Stimulated activated naive B cell treated with anti-CD40 and anti-IgM and Interleukin-4, amounts not matched to agents 10 μg/mL and 1 μg/mL and 100 μg/mL, for 72 hours (primary cell): ENCODE results near the gene LRRC56.
A peak's percentile ranks its signal among the peaks of the same experiment; 100 is the strongest.
"Not testable (repeated sequence)": the region's sequence is repeated elsewhere in the genome, so short reads cannot be mapped to it uniquely, and the experiment has no call there.

Experiments
- ATAC-seq, 2 donors: fragments of 150-1000 bp; cut with Tn5 transposase; replicated peaks; 2 replicates each; pipeline ENCODE4 v1.10.0; 2021; ENCODE audit warnings: moderate library complexity in 1 of 2
- DNase-seq: peaks from one replicate; pipeline ENCODE4 v3.0.0; 2021
- H3K27ac Mint-ChIP-seq: one replicate; pipeline ENCODE4 v1.8.0; 2022; ENCODE audit warnings: mild to moderate bottlenecking, mixed read lengths
- H3K27me3 Mint-ChIP-seq, 2 donors: one replicate each; pipeline ENCODE4 v1.8.0; 2022; ENCODE audit warnings: mixed read lengths in 2 of 2
- H3K36me3 Mint-ChIP-seq, 2 donors: one replicate each; pipeline ENCODE4 v1.8.0; 2022; ENCODE audit warnings: mixed read lengths in 2 of 2, mild to moderate bottlenecking in 1 of 2
- H3K4me1 Mint-ChIP-seq, 2 donors: one replicate each; pipeline ENCODE4 v1.8.0; 2022; ENCODE audit warnings: mixed read lengths in 2 of 2, mild to moderate bottlenecking in 1 of 2
- H3K4me3 Mint-ChIP-seq, 2 donors: one replicate each; pipeline ENCODE4 v1.8.0; 2022; ENCODE audit warnings: mild to moderate bottlenecking in 2 of 2, mixed read lengths in 2 of 2, moderate library complexity in 1 of 2
- H3K9me3 Mint-ChIP-seq, 2 donors: one replicate each; pipeline ENCODE4 v1.8.0; 2022; ENCODE audit warnings: mixed read lengths in 2 of 2, mild to moderate bottlenecking in 1 of 2

LRRC56 gene

DNA sequence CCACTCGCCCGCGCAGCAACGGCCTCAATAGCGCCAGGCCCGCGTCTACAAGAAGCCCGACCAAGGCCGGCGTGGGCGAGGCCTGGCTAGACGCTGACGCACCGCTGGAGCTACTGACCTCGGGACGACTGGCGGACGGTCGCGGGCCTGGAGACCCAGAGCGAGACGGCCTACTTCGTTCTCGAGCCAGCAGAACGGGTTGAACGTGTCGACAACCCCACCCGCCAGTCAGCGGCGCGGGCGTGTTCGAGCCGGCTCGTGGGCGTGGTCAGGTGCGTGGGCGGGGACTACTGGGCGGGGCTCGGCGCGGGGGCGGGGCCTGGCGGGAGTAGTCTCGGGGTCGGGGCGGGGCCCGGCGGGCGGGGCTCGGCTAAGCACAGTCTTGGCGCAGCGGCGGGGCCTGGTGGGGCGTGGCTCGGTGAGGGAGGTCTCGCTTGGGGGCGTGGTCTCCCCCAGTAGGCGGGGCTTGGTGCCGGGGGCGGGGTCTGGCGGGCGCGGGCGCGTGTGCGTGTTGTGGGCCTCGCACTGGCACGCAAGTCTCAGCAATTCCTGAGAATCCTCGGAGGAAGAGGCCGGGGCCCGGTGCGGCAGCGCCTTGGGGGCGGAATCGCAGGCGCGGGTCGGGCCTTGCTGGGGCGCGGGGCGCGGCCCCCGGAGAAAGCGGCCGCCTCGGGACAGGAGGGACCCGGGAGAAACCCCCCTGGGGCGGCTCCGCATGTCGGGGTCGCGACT is 30.2 kb upstream of the LRRC56 start, which contains the start of gene RNH1:
Gene RNH1 (minus strand): TSS at position 248 of the 732 bp plus-strand sequence. CDS start 5,080 bp downstream, outside the sequence.
- peak; percentile 69 to 80 for ATAC-seq
- Mint-ChIP-seq H3K4me3 (peak within 1 kb of the TSS; percentile 92 to 98), H3K27ac (peak within 1 kb of the TSS; percentile 100), H3K4me1 (peaks cover 20 to 60% of the 10 kb centered on the region in 2 donors), H3K9me3 (no peaks in the 10 kb centered on the region), H3K36me3 (peaks cover 26 to 30% of the 10 kb centered on the region in 2 donors), H3K27me3 (peaks cover 0 to 4% of the 10 kb centered on the region in 2 donors)
- DNase-seq, result peak; percentile 96

DNA sequence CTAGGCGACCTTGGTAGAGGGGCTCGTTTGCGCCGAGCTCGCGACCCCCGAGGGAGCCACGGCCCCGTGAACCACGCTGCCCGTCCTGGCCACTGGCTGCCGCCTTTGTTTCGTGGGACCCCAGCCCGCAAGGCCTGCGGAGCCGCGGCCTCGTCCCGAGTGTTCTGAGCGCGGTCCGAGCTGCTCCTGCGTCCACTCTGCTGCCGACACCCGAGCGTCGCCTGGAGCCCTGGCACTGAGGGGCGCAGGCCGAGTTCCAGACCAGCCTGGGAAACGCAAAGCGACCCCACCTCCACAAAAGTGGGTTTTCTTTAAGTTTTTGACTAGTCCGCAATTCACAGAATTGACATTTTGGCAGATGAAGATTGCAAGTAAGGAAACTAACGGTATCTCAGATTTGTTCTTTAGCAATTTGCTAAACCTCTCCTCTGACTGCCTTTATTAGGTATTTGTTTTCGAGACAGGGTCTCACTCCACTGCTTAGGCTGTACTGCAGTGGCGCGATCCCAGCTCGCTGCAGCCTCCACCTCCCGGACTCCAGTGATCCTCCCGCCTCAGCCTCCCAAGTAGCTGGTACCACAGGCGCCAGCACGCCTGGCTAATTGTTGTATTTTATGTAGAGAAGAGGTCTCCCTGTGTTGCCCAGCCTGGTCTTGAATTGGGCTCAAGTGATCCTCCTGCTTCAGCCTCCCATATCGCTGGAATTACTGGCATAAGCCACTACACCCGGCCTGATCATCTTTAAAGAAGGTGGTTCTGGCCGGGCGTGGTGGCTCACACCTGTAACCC is 29.4 kb upstream of the LRRC56 start:
- ATAC-seq (no peak), DNase-seq (no peak)
- Mint-ChIP-seq H3K27me3 (peaks cover 0 to 4% of the 10 kb centered on the region in 2 donors), H3K27ac (peak overlapping the region; percentile 100), H3K36me3 (peaks cover 28 to 38% of the 10 kb centered on the region in 2 donors), H3K4me3 (peak overlapping the region; percentile 92 to 98), H3K4me1 (peaks cover 22 to 60% of the 10 kb centered on the region in 2 donors), H3K9me3 (no peaks in the 10 kb centered on the region)

DNA sequence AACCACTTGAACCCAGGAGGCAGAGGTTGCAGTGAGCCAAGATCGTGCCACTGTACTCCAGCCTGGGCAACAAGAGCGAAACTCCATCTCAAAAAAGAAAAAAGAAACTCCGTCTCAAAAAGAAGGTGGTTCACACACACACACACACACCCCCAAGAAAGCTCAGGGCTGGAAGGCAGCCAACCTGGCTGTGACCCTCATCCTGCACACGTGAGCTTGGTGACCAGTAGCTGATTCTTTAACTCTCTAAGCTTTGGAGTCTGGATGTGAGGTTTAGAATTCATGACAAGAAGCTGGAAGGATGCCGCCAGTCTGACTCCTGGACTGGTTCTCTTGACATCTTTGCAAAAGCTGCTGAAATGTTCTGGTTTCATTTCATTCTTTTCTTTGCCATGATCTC is 28.4 kb upstream of the LRRC56 start:
- ATAC-seq, result no peak
- H3K4me1 Mint-ChIP-seq, result peaks cover 20 to 55% of the 10 kb centered on the region in 2 donors
- peaks cover 0 to 4% of the 10 kb centered on the region in 2 donors for H3K27me3 Mint-ChIP-seq
- H3K9me3 Mint-ChIP-seq, result no peaks in the 10 kb centered on the region
- H3K36me3 Mint-ChIP-seq, result peaks cover 29 to 45% of the 10 kb centered on the region in 2 donors
- H3K27ac Mint-ChIP-seq, result peak overlapping the region; percentile 31
- no peak overlapping the region for H3K4me3 Mint-ChIP-seq
- no peak for DNase-seq

DNA sequence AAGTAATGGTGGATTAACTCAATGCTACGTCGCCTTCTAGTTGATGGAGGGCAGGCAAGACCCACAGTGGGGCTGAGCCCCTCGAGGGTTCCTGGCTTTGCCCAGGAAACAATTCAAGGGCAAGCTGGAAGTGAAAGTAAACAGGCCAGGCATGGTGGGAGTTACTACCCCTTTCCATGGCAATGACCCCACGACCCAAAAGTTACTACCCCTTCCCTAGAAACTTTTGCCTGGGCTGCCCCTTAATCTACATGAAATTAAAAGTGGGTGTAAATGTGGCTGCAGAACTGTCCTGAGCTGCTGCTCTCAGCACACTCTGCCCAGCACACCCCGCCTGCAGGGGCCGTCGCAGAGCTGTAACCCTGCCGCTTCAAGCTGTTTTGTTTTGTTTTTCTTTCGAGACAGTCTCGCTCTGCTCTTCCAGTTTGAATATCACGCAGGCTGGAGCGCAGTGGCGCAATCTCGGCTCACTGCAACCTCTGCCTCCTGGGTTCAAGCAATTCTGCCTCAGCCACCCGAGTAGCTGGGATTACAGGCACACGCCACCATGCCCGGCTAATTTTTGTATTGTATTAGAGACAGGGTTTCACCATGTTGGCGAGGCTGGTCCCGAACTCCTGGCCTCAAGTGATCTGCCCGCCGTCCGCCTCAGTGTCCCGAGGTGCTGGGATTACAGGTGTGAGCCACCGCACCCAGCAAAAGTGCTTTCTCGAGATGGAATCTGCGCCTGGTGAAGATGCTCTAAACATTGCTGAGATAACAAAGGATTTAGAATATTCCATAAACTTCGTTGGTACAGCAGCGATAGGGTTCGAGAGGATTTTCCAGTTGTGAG is 24.3 kb upstream of the LRRC56 start:
- H3K27ac Mint-ChIP-seq, result peak overlapping the region; percentile 37
- H3K4me3 Mint-ChIP-seq, result no peak overlapping the region
- H3K27me3 Mint-ChIP-seq, result no peaks in the 10 kb centered on the region

DNA sequence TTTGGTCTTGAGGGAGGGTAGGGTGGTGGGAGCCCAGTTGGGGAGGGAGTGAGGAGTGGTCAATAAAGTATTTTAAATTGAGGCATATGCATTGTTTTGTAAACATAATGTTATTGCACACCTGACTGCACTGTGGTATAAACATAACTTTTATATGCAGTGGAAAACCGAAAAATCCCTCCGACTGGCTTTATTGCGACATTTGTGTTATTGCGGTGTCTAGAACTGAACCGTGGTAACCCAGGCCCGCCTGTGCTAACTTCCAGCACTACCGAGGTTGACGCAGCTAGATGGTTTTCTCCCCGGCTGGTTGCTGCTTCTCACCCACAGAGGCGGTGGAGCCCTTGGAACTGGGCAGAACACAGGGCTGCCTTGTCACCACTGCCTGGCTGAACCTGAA is 22.7 kb upstream of the LRRC56 start:
- Mint-ChIP-seq H3K9me3 (peaks cover 0 to 7% of the 10 kb centered on the region in 2 donors), H3K4me1 (peaks cover 13 to 27% of the 10 kb centered on the region in 2 donors), H3K36me3 (peaks cover 38 to 52% of the 10 kb centered on the region in 2 donors), H3K27me3 (no peaks in the 10 kb centered on the region), H3K27ac (no peak overlapping the region), H3K4me3 (no peak overlapping the region)
- DNase-seq (no peak), ATAC-seq (no peak)

More for the DNA sequence above, 24.3 kb upstream of the LRRC56 start:
- DNase-seq (no peak), ATAC-seq (no peak)
- peaks cover 0 to 5% of the 10 kb centered on the region in 2 donors for H3K9me3 Mint-ChIP-seq
- H3K36me3 Mint-ChIP-seq, result peaks cover 36 to 52% of the 10 kb centered on the region in 2 donors
- H3K4me1 Mint-ChIP-seq, result peaks cover 11 to 22% of the 10 kb centered on the region in 2 donors

- DNase-seq, result no peak
- Mint-ChIP-seq H3K36me3 (peaks cover 32 to 47% of the 10 kb centered on the region in 2 donors), H3K27ac (no peak overlapping the region)
Observed at GRCh38 chr11:515131-515530, 22.2 kb upstream of the LRRC56 start.

DNA sequence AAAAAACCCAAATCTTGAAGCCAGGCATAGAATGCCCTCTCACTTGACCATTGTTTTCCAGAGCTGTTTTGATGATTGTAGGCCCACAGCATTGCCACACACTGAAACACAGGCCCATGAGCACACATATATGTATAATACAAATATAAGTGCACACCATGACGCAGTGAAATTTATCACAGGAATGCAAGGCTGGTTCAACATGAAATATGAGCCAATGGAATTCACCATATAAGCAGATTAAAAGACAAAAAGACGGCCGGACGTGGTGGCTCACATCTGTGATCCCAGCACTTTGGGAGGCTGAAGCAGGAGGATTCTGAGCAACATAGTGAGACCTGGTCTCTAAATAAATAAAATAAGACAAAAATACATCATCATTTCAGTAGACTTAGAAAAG is 20.9 kb upstream of the LRRC56 start:
- H3K4me3 Mint-ChIP-seq, result no peak overlapping the region
- H3K27ac Mint-ChIP-seq, result no peak overlapping the region
- H3K9me3 Mint-ChIP-seq, result peaks cover 0 to 7% of the 10 kb centered on the region in 2 donors
- peaks cover 13 to 26% of the 10 kb centered on the region in 2 donors for H3K4me1 Mint-ChIP-seq
- H3K36me3 Mint-ChIP-seq, result peaks cover 30 to 44% of the 10 kb centered on the region in 2 donors
- no peaks in the 10 kb centered on the region for H3K27me3 Mint-ChIP-seq
- no peak for ATAC-seq
- no peak for DNase-seq

More at GRCh38 chr11:515131-515530, 22.2 kb upstream of the LRRC56 start:
- Mint-ChIP-seq H3K9me3 (peaks cover 0 to 7% of the 10 kb centered on the region in 2 donors), H3K4me3 (no peak overlapping the region), H3K27me3 (no peaks in the 10 kb centered on the region), H3K4me1 (peaks cover 11 to 27% of the 10 kb centered on the region in 2 donors)
- no peak for ATAC-seq

GRCh38 chr11:516918-517685 is 20.2 kb upstream of the LRRC56 start:
- DNase-seq, H3K27me3 Mint-ChIP-seq, H3K9me3 Mint-ChIP-seq, ATAC-seq, H3K4me3 Mint-ChIP-seq, H3K27ac Mint-ChIP-seq: not testable (repeated sequence)
- Mint-ChIP-seq H3K4me1 (peaks cover 13 to 22% of the 10 kb centered on the region in 2 donors), H3K36me3 (peaks cover 27 to 41% of the 10 kb centered on the region in 2 donors)

- DNase-seq, result peak; percentile 74
- H3K36me3 Mint-ChIP-seq, result peaks cover 21 to 26% of the 10 kb centered on the region in 2 donors
Observed at GRCh38 chr11:518463-519202, 18.7 kb upstream of the LRRC56 start.

DNA sequence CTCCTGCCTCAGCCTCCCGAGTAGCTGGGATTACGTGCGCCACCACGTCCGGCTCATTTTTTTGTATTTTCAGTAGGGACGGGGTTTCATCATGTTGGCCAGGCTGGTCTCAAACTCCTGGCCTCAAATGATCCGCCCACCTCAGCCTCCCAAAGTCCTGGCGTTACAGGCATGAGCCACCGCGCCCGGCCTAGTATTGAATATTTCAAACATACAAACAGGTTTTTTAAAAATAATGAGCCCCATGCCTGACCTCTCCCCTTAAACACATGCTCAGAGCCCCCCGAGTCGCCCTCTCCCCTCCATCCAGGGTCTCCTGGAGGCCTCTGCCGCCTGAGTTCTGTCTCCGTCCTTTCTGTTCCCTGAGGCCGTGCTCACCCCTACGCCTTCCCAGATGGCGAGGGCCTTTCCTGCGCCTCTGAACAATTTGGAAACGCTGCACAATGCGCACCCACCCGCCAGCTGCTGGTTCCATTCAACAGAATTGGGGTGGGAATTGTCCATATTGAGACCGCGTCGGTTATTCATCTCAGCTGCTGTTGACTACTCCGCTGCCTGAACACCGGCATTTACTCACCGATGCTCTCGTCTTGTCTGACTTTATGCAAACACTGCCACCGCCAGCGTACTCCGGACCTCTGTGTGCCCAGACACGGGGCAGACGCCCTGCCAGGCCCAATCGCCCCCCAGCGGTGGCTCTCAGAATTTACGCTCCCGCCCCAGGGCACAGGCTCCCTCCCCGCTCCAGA is 16.7 kb upstream of the LRRC56 start:
- H3K36me3 Mint-ChIP-seq, result peaks cover 12 to 14% of the 10 kb centered on the region in 2 donors
- no peak overlapping the region for H3K27ac Mint-ChIP-seq
- H3K9me3 Mint-ChIP-seq, result peaks cover 0 to 7% of the 10 kb centered on the region in 2 donors
- H3K4me3 Mint-ChIP-seq, result no peak overlapping the region
- ATAC-seq (no peak), DNase-seq (no peak)
- no peaks in the 10 kb centered on the region for H3K27me3 Mint-ChIP-seq
- peaks cover 4 to 9% of the 10 kb centered on the region in 2 donors for H3K4me1 Mint-ChIP-seq

More at GRCh38 chr11:518463-519202, 18.7 kb upstream of the LRRC56 start:
- peak; percentile 93 to 94 for ATAC-seq
- no peaks in the 10 kb centered on the region for H3K27me3 Mint-ChIP-seq
- H3K27ac Mint-ChIP-seq, result peak overlapping the region; percentile 87
- H3K4me1 Mint-ChIP-seq, result peaks cover 4 to 9% of the 10 kb centered on the region in 2 donors
- peak overlapping the region; percentile 75 to 84 for H3K4me3 Mint-ChIP-seq
- H3K9me3 Mint-ChIP-seq, result peaks cover 0 to 7% of the 10 kb centered on the region in 2 donors

GRCh38 chr11:521177-521688 is 16.1 kb upstream of the LRRC56 start:
- Mint-ChIP-seq H3K27ac (no peak overlapping the region), H3K36me3 (peaks cover 8 to 14% of the 10 kb centered on the region in 2 donors), H3K4me1 (peaks cover 4 to 9% of the 10 kb centered on the region in 2 donors), H3K4me3 (no peak overlapping the region), H3K9me3 (peaks cover 0 to 7% of the 10 kb centered on the region in 2 donors), H3K27me3 (no peaks in the 10 kb centered on the region)
- no peak for DNase-seq
- ATAC-seq, result no peak

DNA sequence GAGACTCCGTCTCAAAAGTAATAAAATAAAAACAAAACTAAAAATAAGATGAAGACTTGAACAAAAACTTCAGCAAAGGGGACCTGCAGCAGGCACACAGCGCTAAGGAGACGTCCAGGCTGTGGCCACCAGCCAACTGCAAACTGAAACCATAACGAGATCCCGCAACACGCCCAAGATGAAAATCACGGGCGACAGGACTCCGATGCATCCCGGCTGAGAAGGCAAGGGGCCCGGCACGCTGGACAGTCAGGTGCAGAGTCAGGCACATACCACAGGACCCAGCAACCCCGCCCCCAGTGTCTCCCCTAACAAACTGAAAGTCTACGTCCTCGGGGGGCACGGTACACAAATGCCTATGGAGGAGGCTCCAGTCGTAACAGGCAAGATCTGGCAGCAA is 11.1 kb upstream of the LRRC56 start:
- Mint-ChIP-seq H3K4me3 (no peak overlapping the region), H3K4me1 (no peaks in the 10 kb centered on the region), H3K27me3 (no peaks in the 10 kb centered on the region), H3K27ac (no peak overlapping the region), H3K36me3 (peaks cover 7 to 9% of the 10 kb centered on the region in 2 donors), H3K9me3 (no peaks in the 10 kb centered on the region)
- ATAC-seq (no peak), DNase-seq (no peak)
